ENCODE data around the gene LAMB4.

DNA sequence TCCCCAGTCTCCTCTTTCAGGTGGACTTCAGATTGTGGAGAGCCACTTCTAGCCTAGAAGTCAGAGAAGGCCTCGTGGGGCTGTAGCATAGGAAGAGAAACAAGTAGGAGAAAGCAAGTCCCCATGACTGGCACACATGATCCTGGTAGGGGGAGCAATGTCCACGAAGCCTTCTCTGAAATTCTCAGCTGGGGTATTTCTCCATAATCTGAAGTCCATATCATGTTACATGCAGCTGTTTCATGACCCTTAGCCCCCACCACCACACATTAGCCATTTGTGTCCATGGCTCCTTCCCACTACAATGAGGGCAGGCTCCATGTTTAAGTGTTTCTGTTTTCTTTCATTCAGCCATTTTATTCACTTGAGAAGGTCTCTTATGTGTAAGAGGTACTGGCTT is 43.2 kb downstream of the LAMB4 start:
- TF ChIP-seq ZFX (IDR thresholded peaks at IDR 0.05): no peak
- TF ChIP-seq, protein P1, sequence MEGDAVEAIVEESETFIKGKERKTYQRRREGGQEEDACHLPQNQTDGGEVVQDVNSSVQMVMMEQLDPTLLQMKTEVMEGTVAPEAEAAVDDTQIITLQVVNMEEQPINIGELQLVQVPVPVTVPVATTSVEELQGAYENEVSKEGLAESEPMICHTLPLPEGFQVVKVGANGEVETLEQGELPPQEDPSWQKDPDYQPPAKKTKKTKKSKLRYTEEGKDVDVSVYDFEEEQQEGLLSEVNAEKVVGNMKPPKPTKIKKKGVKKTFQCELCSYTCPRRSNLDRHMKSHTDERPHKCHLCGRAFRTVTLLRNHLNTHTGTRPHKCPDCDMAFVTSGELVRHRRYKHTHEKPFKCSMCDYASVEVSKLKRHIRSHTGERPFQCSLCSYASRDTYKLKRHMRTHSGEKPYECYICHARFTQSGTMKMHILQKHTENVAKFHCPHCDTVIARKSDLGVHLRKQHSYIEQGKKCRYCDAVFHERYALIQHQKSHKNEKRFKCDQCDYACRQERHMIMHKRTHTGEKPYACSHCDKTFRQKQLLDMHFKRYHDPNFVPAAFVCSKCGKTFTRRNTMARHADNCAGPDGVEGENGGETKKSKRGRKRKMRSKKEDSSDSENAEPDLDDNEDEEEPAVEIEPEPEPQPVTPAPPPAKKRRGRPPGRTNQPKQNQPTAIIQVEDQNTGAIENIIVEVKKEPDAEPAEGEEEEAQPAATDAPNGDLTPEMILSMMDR (conservative IDR thresholded peaks at IDR 0.05): no peak

Measured in C4-2B (cell line).